Neural progenitor cell (in vitro differentiated cells): ENCODE measurements around the gene CYTH1. TPM values are rescaled to one million over a fixed set of nuclear protein-coding genes. Genes with fewer than 3 reads are reported as not detected.

ENCODE experiments used
- DNase-seq: peaks from one replicate; pipeline ENCODE4 v3.0.0-alpha.2; 2016; ENCODE audit warnings: low spot score
- H2AFZ ChIP-seq: fragments of 200-600 bp; sonication (generic); replicated peaks from 2 replicates; pipeline ENCODE4 v1.6.1; 2016; ENCODE audit warnings: antibody characterized with exemption
- H3F3A ChIP-seq: fragments of 200-600 bp; sonication (generic); 2 replicates; pipeline ENCODE4 v1.6.1; 2016; ENCODE audit warnings: antibody characterized with exemption, low read depth
- H3K27ac ChIP-seq: fragments of 200-600 bp; sonication (generic); 2 replicates; pipeline ENCODE4 v1.5.1; 2016; ENCODE audit warnings: mild to moderate bottlenecking
- H3K27me3 ChIP-seq: fragments of 200-600 bp; sonication (generic); 2 replicates; pipeline ENCODE4 v1.6.1; 2016; ENCODE audit warnings: mild to moderate bottlenecking, moderate library complexity
- H3K36me3 ChIP-seq: fragments of 200-600 bp; sonication (generic); 2 replicates; pipeline ENCODE4 v1.5.1; 2016
- H3K4me1 ChIP-seq: fragments of 200-600 bp; sonication (generic); 2 replicates; pipeline ENCODE4 v1.6.1; 2016; ENCODE audit warnings: mixed run types
- H3K4me2 ChIP-seq: fragments of 200-600 bp; sonication (generic); 2 replicates; pipeline ENCODE4 v1.6.1; 2016
- H3K4me3 ChIP-seq: fragments of 200-600 bp; sonication (generic); 2 replicates; pipeline ENCODE4 v1.5.1; 2016
- H3K79me2 ChIP-seq: fragments of 200-600 bp; sonication (generic); 2 replicates; pipeline ENCODE4 v1.6.1; 2016; ENCODE audit warnings: low read depth
- H3K9ac ChIP-seq: fragments of 200-600 bp; sonication (generic); 2 replicates; pipeline ENCODE4 v1.6.1; 2016
- H3K9me3 ChIP-seq: fragments of 200-600 bp; sonication (generic); 2 replicates; pipeline ENCODE4 v1.5.1; 2016; ENCODE audit warnings: low read depth
- H4K20me1 ChIP-seq: fragments of 200-600 bp; sonication (generic); 2 replicates; pipeline ENCODE4 v1.6.1; 2016; ENCODE audit warnings: low read depth
- H3K27ac Mint-ChIP-seq: 3 replicates; pipeline ENCODE4 v1.8.0; 2021; ENCODE audit warnings: mixed read lengths
- H3K27me3 Mint-ChIP-seq: 2 replicates; pipeline ENCODE4 v1.8.0; 2022; ENCODE audit warnings: low read depth, mild to moderate bottlenecking, inconsistent platforms, moderate library complexity, mixed read lengths; ENCODE audit not compliant: insufficient read depth
- H3K36me3 Mint-ChIP-seq: 3 replicates; pipeline ENCODE4 v1.8.0; 2021; ENCODE audit warnings: mixed read lengths
- H3K4me1 Mint-ChIP-seq: 3 replicates; pipeline ENCODE4 v1.8.0; 2021; ENCODE audit warnings: mixed read lengths
- H3K4me3 Mint-ChIP-seq: 3 replicates; pipeline ENCODE4 v1.8.0; 2021; ENCODE audit warnings: mild to moderate bottlenecking, moderate library complexity, mixed read lengths
- H3K9me3 Mint-ChIP-seq: 3 replicates; pipeline ENCODE4 v1.8.0; 2020; ENCODE audit warnings: mixed read lengths
- CTCF ChIP-seq: fragments of 200-600 bp; sonication (generic); IDR thresholded peaks from 2 replicates; pipeline ENCODE4 v1.5.1; 2017; ENCODE audit warnings: antibody characterized with exemption, mild to moderate bottlenecking
- EZH2 ChIP-seq: fragments of 200-600 bp; sonication (generic); IDR thresholded peaks from 2 replicates; pipeline ENCODE4 v1.6.1; 2017; ENCODE audit warnings: antibody characterized with exemption, mild to moderate bottlenecking, moderate library complexity
- EZH2phosphoT487 ChIP-seq: fragments of 200-600 bp; sonication (generic); IDR thresholded peaks from 2 replicates; pipeline ENCODE4 v1.6.1; 2017; ENCODE audit warnings: antibody characterized with exemption
- total RNA-seq: library from RNA; depleted of rRNA; stranded (reverse); fragments of >200 nt; gene quantifications from 2 replicates; pipeline ENCODE4 v1.2.3, GENCODE V29; 2015; ENCODE audit warnings: low replicate concordance

The CYTH1 gene
- total RNA-seq, 1 donor from 2014 or later: 14.8 TPM

- TF ChIP-seq EZH2phosphoT487: no peak
- TF ChIP-seq CTCF: no peak
- no peak for TF ChIP-seq EZH2
- no peak overlapping the region for H3K27ac Mint-ChIP-seq
- no peaks in the 10 kb centered on the region for H3K4me1 Mint-ChIP-seq
- Histone ChIP-seq H4K20me1 (no peaks in the 10 kb centered on the region), H3K36me3 (peaks cover 7% of the 10 kb centered on the region), H2AFZ (no peak overlapping the region), H3K27ac (no peak overlapping the region), H3K27me3 (no peaks in the 10 kb centered on the region), H3K4me1 (no peaks in the 10 kb centered on the region), H3K9ac (no peak overlapping the region), H3K4me2 (no peak overlapping the region), H3K4me3 (no peak overlapping the region), H3K9me3 (no peaks in the 10 kb centered on the region), H3F3A (no peaks in the 10 kb centered on the region), H3K79me2 (no peaks in the 10 kb centered on the region)
- peaks cover 2% of the 10 kb centered on the region for H3K27me3 Mint-ChIP-seq
- H3K36me3 Mint-ChIP-seq: peaks cover 21% of the 10 kb centered on the region
- H3K9me3 Mint-ChIP-seq: no peaks in the 10 kb centered on the region
- DNase-seq: no peak
- H3K4me3 Mint-ChIP-seq: no peak overlapping the region
Observed at GRCh38 chr17:78806451-78806850, 24.4 kb upstream of the CYTH1 start.

GRCh38 chr17:78805301-78805700 lies 23.2 kb upstream of the CYTH1 start:
- Mint-ChIP-seq H3K27me3 (peaks cover 1% of the 10 kb centered on the region), H3K4me3 (no peak overlapping the region), H3K27ac (no peak overlapping the region), H3K9me3 (no peaks in the 10 kb centered on the region), H3K4me1 (no peaks in the 10 kb centered on the region), H3K36me3 (peaks cover 22% of the 10 kb centered on the region)
- Histone ChIP-seq H2AFZ (no peak overlapping the region), H3K36me3 (peaks cover 7% of the 10 kb centered on the region), H3K27me3 (no peaks in the 10 kb centered on the region), H3K27ac (no peak overlapping the region), H3K4me2 (no peak overlapping the region), H3K9ac (no peak overlapping the region), H4K20me1 (no peaks in the 10 kb centered on the region), H3K9me3 (no peaks in the 10 kb centered on the region), H3K79me2 (no peaks in the 10 kb centered on the region), H3F3A (no peaks in the 10 kb centered on the region), H3K4me1 (no peaks in the 10 kb centered on the region), H3K4me3 (no peak overlapping the region)
- no peak for DNase-seq
- TF ChIP-seq CTCF (no peak), EZH2 (no peak), EZH2phosphoT487 (no peak)

- H3K4me1 Mint-ChIP-seq: no peaks in the 10 kb centered on the region
- no peak overlapping the region for H3K4me3 Mint-ChIP-seq
- peaks cover 23% of the 10 kb centered on the region for H3K36me3 Mint-ChIP-seq
- no peak for DNase-seq
- Histone ChIP-seq H3K27me3 (no peaks in the 10 kb centered on the region), H3K36me3 (peaks cover 7% of the 10 kb centered on the region), H3K9me3 (no peaks in the 10 kb centered on the region), H2AFZ (no peak overlapping the region), H3K4me1 (no peaks in the 10 kb centered on the region), H4K20me1 (no peaks in the 10 kb centered on the region), H3K27ac (no peak overlapping the region), H3K4me3 (no peak overlapping the region), H3K4me2 (no peak overlapping the region), H3K9ac (no peak overlapping the region), H3K79me2 (no peaks in the 10 kb centered on the region), H3F3A (no peaks in the 10 kb centered on the region)
- peaks cover 2% of the 10 kb centered on the region for H3K27me3 Mint-ChIP-seq
- no peak for TF ChIP-seq CTCF
- TF ChIP-seq EZH2phosphoT487: no peak
- TF ChIP-seq EZH2: no peak
- no peak overlapping the region for H3K27ac Mint-ChIP-seq
- H3K9me3 Mint-ChIP-seq: no peaks in the 10 kb centered on the region
Observed at GRCh38 chr17:78804777-78805176, 22.7 kb upstream of the CYTH1 start.
